Large intestine (tissue), 3 donors: ENCODE data around the gene CILP. TPM values are rescaled to one million over a fixed set of nuclear protein-coding genes. Genes with fewer than 3 reads are reported as not detected.

Source experiments
- DNase-seq, 2 donors: peaks; one replicate each; pipeline versions ENCODE4 v3.0.0 to v3.0.0-alpha.2; 2013
- H3K27ac ChIP-seq: one replicate; pipeline ENCODE4 v1.5.1; 2013; ENCODE audit warnings: low read length
- H3K27me3 ChIP-seq: 2 replicates; pipeline ENCODE4 v1.6.1; 2013; ENCODE audit warnings: low read length; ENCODE audit not compliant: control insufficient read depth, insufficient read depth
- H3K36me3 ChIP-seq: 2 replicates; pipeline ENCODE4 v1.6.1; 2013; ENCODE audit warnings: low read length; ENCODE audit not compliant: control insufficient read depth, insufficient read depth
- H3K4me1 ChIP-seq: one replicate; pipeline ENCODE4 v1.6.1; 2013; ENCODE audit warnings: low read length; ENCODE audit not compliant: control insufficient read depth, insufficient read depth
- H3K4me3 ChIP-seq: one replicate; pipeline ENCODE4 v1.5.1; 2013; ENCODE audit warnings: low read length
- H3K9me3 ChIP-seq: one replicate; pipeline ENCODE4 v1.6.1; 2013; ENCODE audit warnings: mild to moderate bottlenecking, low read depth, low read length, moderate library complexity; ENCODE audit not compliant: control insufficient read depth
- WGBS: methylation state at CpG from one replicate; pipeline ENCODE4 v1.1.5; 2013; ENCODE audit warnings: low lambda C conversion rate; ENCODE audit not compliant: insufficient coverage; 5-methylcytosine and 5-hydroxymethylcytosine counted together
- polyA plus RNA-seq: library from polyadenylated mRNA; unstranded; fragments of 120-200 nt; gene quantifications from one replicate; pipeline ENCODE4 v1.2.1, GENCODE V29; 2013

Gene CILP
- polyA plus RNA-seq, 1 donor, result 2.8 TPM

- peaks cover 23% of the 10 kb centered on the region for H3K4me1 ChIP-seq
- H3K27me3 ChIP-seq, result no peaks in the 10 kb centered on the region
- DNase-seq, result no peak
- no peak overlapping the region for H3K27ac ChIP-seq
- no CpG with 5 or more reads among the region's 4 CpGs for WGBS
- no peaks in the 10 kb centered on the region for H3K9me3 ChIP-seq
- H3K4me3 ChIP-seq, result no peak overlapping the region
- H3K36me3 ChIP-seq, result no peaks in the 10 kb centered on the region
These were observed 11.6 kb upstream of the CILP start for GRCh38 chr15:65222891-65223290.

- WGBS, result no CpG with 5 or more reads among the region's 2 CpGs
- no peaks in the 10 kb centered on the region for H3K9me3 ChIP-seq
- peaks cover 23% of the 10 kb centered on the region for H3K4me1 ChIP-seq
- no peak overlapping the region for H3K4me3 ChIP-seq
- peak; percentile 69 to 78 for DNase-seq
- no peaks in the 10 kb centered on the region for H3K36me3 ChIP-seq
- peak overlapping the region; percentile 92 for H3K27ac ChIP-seq
- H3K27me3 ChIP-seq, result no peaks in the 10 kb centered on the region
These were observed 10.4 kb upstream of the CILP start for GRCh38 chr15:65221697-65222096.

- H3K9me3 ChIP-seq, result no peaks in the 10 kb centered on the region
- WGBS, result 93% methylated on average over 3 of the region's 3 CpGs
- H3K4me3 ChIP-seq, result no peak overlapping the region
These were observed 7.9 kb upstream of the CILP start for GRCh38 chr15:65219137-65219536.

GRCh38 chr15:65217526-65218482 is 6.5 kb upstream of the CILP start:
- Histone ChIP-seq H3K27me3 (no peaks in the 10 kb centered on the region), H3K4me1 (peaks cover 14% of the 10 kb centered on the region), H3K9me3 (no peaks in the 10 kb centered on the region), H3K36me3 (no peaks in the 10 kb centered on the region), H3K4me3 (no peak overlapping the region), H3K27ac (no peak overlapping the region)
- DNase-seq, result no peak
- no CpG with 5 or more reads among the region's 10 CpGs for WGBS

More at GRCh38 chr15:65219137-65219536, 7.9 kb upstream of the CILP start:
- Histone ChIP-seq H3K27me3 (no peaks in the 10 kb centered on the region), H3K4me1 (peaks cover 16% of the 10 kb centered on the region), H3K36me3 (no peaks in the 10 kb centered on the region), H3K27ac (no peak overlapping the region)
- no peak for DNase-seq

GRCh38 chr15:65215496-65215895 is 4.2 kb upstream of the CILP start:
- Histone ChIP-seq H3K4me3 (no peak overlapping the region), H3K27ac (no peak overlapping the region), H3K4me1 (peaks cover 10% of the 10 kb centered on the region), H3K36me3 (no peaks in the 10 kb centered on the region), H3K9me3 (no peaks in the 10 kb centered on the region), H3K27me3 (no peaks in the 10 kb centered on the region)
- no peak for DNase-seq

- WGBS, result no CpG with 5 or more reads among the region's 4 CpGs
- Histone ChIP-seq H3K27me3 (no peaks in the 10 kb centered on the region), H3K27ac (no peak overlapping the region), H3K4me1 (peaks cover 10% of the 10 kb centered on the region), H3K9me3 (no peaks in the 10 kb centered on the region), H3K4me3 (no peak overlapping the region), H3K36me3 (no peaks in the 10 kb centered on the region)
- DNase-seq, result no peak
These were observed 2.7 kb upstream of the CILP start for GRCh38 chr15:65214010-65214409.

- no peaks in the 10 kb centered on the region for H3K27me3 ChIP-seq
- peaks cover 10% of the 10 kb centered on the region for H3K4me1 ChIP-seq
- H3K27ac ChIP-seq, result no peak overlapping the region
- no peaks in the 10 kb centered on the region for H3K36me3 ChIP-seq
- WGBS, result no CpG with 5 or more reads among the region's 2 CpGs
- DNase-seq, result no peak
- H3K4me3 ChIP-seq, result no peak overlapping the region
- H3K9me3 ChIP-seq, result no peaks in the 10 kb centered on the region
These were observed 2.0 kb upstream of the CILP start for GRCh38 chr15:65213241-65213640.

- peak; percentile 39 to 47 for DNase-seq
- peaks cover 10% of the 10 kb centered on the region for H3K4me1 ChIP-seq
- H3K27ac ChIP-seq, result no peak overlapping the region
- H3K4me3 ChIP-seq, result no peak overlapping the region
- WGBS, result no CpG with 5 or more reads among the region's 5 CpGs
- no peaks in the 10 kb centered on the region for H3K27me3 ChIP-seq
- H3K36me3 ChIP-seq, result no peaks in the 10 kb centered on the region
- no peaks in the 10 kb centered on the region for H3K9me3 ChIP-seq
These were observed 824 bp upstream of the CILP start for GRCh38 chr15:65212097-65212496.

GRCh38 chr15:65211482-65211982 is 259 bp upstream of the CILP start:
- H3K4me3 ChIP-seq, result no peak overlapping the region
- H3K27me3 ChIP-seq, result no peaks in the 10 kb centered on the region
- H3K4me1 ChIP-seq, result peaks cover 10% of the 10 kb centered on the region
- H3K9me3 ChIP-seq, result no peaks in the 10 kb centered on the region
- no CpG with 5 or more reads among the region's 6 CpGs for WGBS
- H3K27ac ChIP-seq, result no peak overlapping the region
- DNase-seq, result peak; percentile 39 to 42
- H3K36me3 ChIP-seq, result no peaks in the 10 kb centered on the region

GRCh38 chr15:65209701-65210643 is 1.3 kb downstream of the CILP start:
- no peak overlapping the region for H3K27ac ChIP-seq

More at GRCh38 chr15:65209701-65210643, 1.3 kb downstream of the CILP start:
- H3K36me3 ChIP-seq, result no peaks in the 10 kb centered on the region
- H3K4me1 ChIP-seq, result peaks cover 10% of the 10 kb centered on the region
- H3K9me3 ChIP-seq, result no peaks in the 10 kb centered on the region
- H3K4me3 ChIP-seq, result no peak overlapping the region
- no peak for DNase-seq
- no CpG with 5 or more reads among the region's 17 CpGs for WGBS
- no peaks in the 10 kb centered on the region for H3K27me3 ChIP-seq
